ENCODE results near the gene CCSER2.

- TF ChIP-seq POLR2AphosphoS5 (IDR thresholded peaks at IDR 0.05; ENCODE audit: borderline replicate concordance, low read depth, low read length) (no peak), EZH2 (IDR thresholded peaks at IDR 0.05) (no peak)
Observed at GRCh38 chr10:84424731-84425167, 96.4 kb downstream of the CCSER2 start.

Data from SK-N-MC (cell line).